Measurements from ENCODE around the gene MYO18A. TPM values are rescaled to one million over a fixed set of nuclear protein-coding genes. Genes with fewer than 3 reads are reported as not detected.

The MYO18A gene
- total RNA-seq, 1 donor from 2014 or later, result 30.0 TPM

DNA sequence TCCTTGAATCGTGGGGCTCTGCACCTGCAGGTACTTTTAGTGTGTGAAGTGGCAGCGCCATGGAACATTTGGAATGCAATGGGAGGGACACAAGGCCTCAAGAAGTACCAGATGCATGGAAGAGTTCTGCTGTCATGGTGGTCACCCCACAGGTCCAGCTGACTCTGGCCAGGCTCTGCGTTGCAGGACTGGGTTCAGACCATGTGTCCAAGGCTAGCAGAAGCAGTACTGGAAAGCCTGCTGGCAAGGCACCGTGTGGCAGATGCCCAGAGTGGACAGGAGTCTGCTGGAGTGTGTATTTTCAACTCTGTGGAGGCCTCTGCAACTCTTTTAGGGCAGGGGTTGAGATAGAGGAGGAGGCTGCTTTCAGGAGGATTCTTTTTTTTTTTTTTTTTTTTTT lies 135.2 kb downstream of the MYO18A start:
- no peak overlapping the region for H3K4me3 Mint-ChIP-seq (ENCODE audit: unreplicated experiment)
- no peak for TF ChIP-seq CTCF (IDR thresholded peaks at IDR 0.05)
- peaks cover 50% of the 10 kb centered on the region for H3K4me1 Mint-ChIP-seq (ENCODE audit: low read depth)
- H3K27me3 Mint-ChIP-seq (ENCODE audit: low read depth), result no peaks in the 10 kb centered on the region
- no peak overlapping the region for H3K27ac Mint-ChIP-seq (ENCODE audit: unreplicated experiment)
- no peaks in the 10 kb centered on the region for H3K36me3 Mint-ChIP-seq (ENCODE audit: low read depth)
- no peaks in the 10 kb centered on the region for H3K9me3 Mint-ChIP-seq (ENCODE audit: low read depth)
- no peak for DNase-seq (ENCODE audit: low spot score)

- Mint-ChIP-seq H3K4me3 (ENCODE audit: unreplicated experiment) (no peak overlapping the region), H3K4me1 (ENCODE audit: low read depth) (peaks cover 39% of the 10 kb centered on the region), H3K27ac (ENCODE audit: unreplicated experiment) (no peak overlapping the region), H3K36me3 (ENCODE audit: low read depth) (no peaks in the 10 kb centered on the region), H3K9me3 (ENCODE audit: low read depth) (no peaks in the 10 kb centered on the region), H3K27me3 (ENCODE audit: low read depth) (no peaks in the 10 kb centered on the region)
- no peak for TF ChIP-seq CTCF (IDR thresholded peaks at IDR 0.05)
- DNase-seq (ENCODE audit: low spot score), result no peak
Observed at GRCh38 chr17:29043539-29044145, 136.6 kb downstream of the MYO18A start.

- H3K4me3 Mint-ChIP-seq (ENCODE audit: unreplicated experiment), result no peak within 1 kb of the TSS
- peak; percentile 67 for TF ChIP-seq CTCF (IDR thresholded peaks at IDR 0.05)
- H3K27me3 Mint-ChIP-seq (ENCODE audit: low read depth), result no peaks in the 10 kb centered on the region
- no peaks in the 10 kb centered on the region for H3K36me3 Mint-ChIP-seq (ENCODE audit: low read depth)
- DNase-seq (ENCODE audit: low spot score), result no peak
- no peaks in the 10 kb centered on the region for H3K9me3 Mint-ChIP-seq (ENCODE audit: low read depth)
- H3K27ac Mint-ChIP-seq (ENCODE audit: unreplicated experiment), result peak within 1 kb of the TSS; percentile 70
- peaks cover 33% of the 10 kb centered on the region for H3K4me1 Mint-ChIP-seq (ENCODE audit: low read depth)
Observed at GRCh38 chr17:29042679-29043538, 137.3 kb downstream of the MYO18A start, which contains the start of gene PIPOX. TSS of gene PIPOX (plus strand) at chr17:29043141. CDS start at chr17:29043226, 85 bp downstream.

- H3K9me3 Mint-ChIP-seq (ENCODE audit: low read depth), result no peaks in the 10 kb centered on the region
- H3K27me3 Mint-ChIP-seq (ENCODE audit: low read depth), result no peaks in the 10 kb centered on the region
- peaks cover 33% of the 10 kb centered on the region for H3K4me1 Mint-ChIP-seq (ENCODE audit: low read depth)
- no peak for TF ChIP-seq CTCF (IDR thresholded peaks at IDR 0.05)
- no peak overlapping the region for H3K4me3 Mint-ChIP-seq (ENCODE audit: unreplicated experiment)
- H3K27ac Mint-ChIP-seq (ENCODE audit: unreplicated experiment), result peak overlapping the region; percentile 70
- no peak for DNase-seq (ENCODE audit: low spot score)
- no peaks in the 10 kb centered on the region for H3K36me3 Mint-ChIP-seq (ENCODE audit: low read depth)
Observed at GRCh38 chr17:29042026-29042678, 138.0 kb downstream of the MYO18A start.

DNA sequence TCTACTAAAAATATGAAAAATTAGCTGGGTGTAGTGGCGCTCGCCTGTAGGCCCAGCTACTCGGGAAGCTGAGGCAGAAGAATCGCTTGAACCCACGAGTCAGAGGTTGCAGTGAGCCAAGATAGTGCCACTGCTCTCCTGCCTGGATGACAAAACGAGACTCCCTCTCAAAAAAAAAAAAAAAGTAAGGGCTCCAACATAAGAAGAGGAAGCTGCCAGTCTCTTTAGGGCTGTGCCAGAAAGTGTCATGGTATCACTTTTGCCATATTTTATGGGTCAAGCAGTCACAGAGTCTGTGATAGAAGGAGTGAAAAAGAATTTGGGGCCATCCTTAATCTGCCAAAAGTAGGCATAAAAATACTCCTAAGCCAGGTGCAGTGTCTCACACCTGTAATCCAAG lies 138.6 kb downstream of the MYO18A start:
- TF ChIP-seq CTCF (IDR thresholded peaks at IDR 0.05), result no peak
- Mint-ChIP-seq H3K27ac (ENCODE audit: unreplicated experiment) (no peak overlapping the region), H3K9me3 (ENCODE audit: low read depth) (no peaks in the 10 kb centered on the region), H3K36me3 (ENCODE audit: low read depth) (no peaks in the 10 kb centered on the region), H3K4me1 (ENCODE audit: low read depth) (peaks cover 33% of the 10 kb centered on the region), H3K4me3 (ENCODE audit: unreplicated experiment) (no peak overlapping the region), H3K27me3 (ENCODE audit: low read depth) (no peaks in the 10 kb centered on the region)
- no peak for DNase-seq (ENCODE audit: low spot score)

Data from chondrocyte (in vitro differentiated cells).